ENCODE data around the gene ANO8. TPM values are rescaled to one million over a fixed set of nuclear protein-coding genes. Genes with fewer than 3 reads are reported as not detected.
"Not testable (repeated sequence)": the region's sequence is repeated elsewhere in the genome, so short reads cannot be mapped to it uniquely, and the experiment has no call there.

The ANO8 gene
- polyA plus RNA-seq, 3 donors: 11.2 to 17.0 (median 16.4) TPM

- DNase-seq: no peak
Measured at GRCh38 chr19:17309965-17310461, 24.6 kb downstream of the ANO8 start.

GRCh38 chr19:17309198-17309964 lies 25.3 kb downstream of the ANO8 start, which contains the start of gene DDA1:
Gene DDA1, plus strand, starts transcription at chr19:17309563. Its CDS starts 92 bp downstream, at chr19:17309655.
- DNase-seq: peak; percentile 100

- no peak for DNase-seq
Measured at GRCh38 chr19:17307876-17308377, 26.7 kb downstream of the ANO8 start.

- no peak for DNase-seq
Measured at GRCh38 chr19:17306285-17306714, 28.4 kb downstream of the ANO8 start.

- peak; percentile 98 for DNase-seq
Measured at GRCh38 chr19:17305517-17306284, 29.0 kb downstream of the ANO8 start, which contains the start of gene MRPL34. Gene MRPL34, plus strand, starts transcription at chr19:17305872. Its CDS starts 21 bp downstream, at chr19:17305893.

- no peak for DNase-seq
Measured at GRCh38 chr19:17305216-17305516, 29.5 kb downstream of the ANO8 start.

- no peak for DNase-seq
Measured at GRCh38 chr19:17304386-17305215, 30.1 kb downstream of the ANO8 start.

GRCh38 chr19:17303940-17304267 lies 30.8 kb downstream of the ANO8 start:
- DNase-seq: no peak

GRCh38 chr19:17303167-17303939 lies 31.3 kb downstream of the ANO8 start, which contains the start of gene ABHD8:
Gene ABHD8, minus strand, starts transcription at chr19:17303425. Its CDS starts 1,809 bp downstream, at chr19:17301616.
- DNase-seq: peak; percentile 95

- DNase-seq: no peak
Measured at GRCh38 chr19:17302391-17303166, 32.1 kb downstream of the ANO8 start.

GRCh38 chr19:17300992-17301619 lies 33.5 kb downstream of the ANO8 start:
- DNase-seq: no peak

GRCh38 chr19:17296976-17297375 lies 37.7 kb downstream of the ANO8 start:
- no peak for DNase-seq

GRCh38 chr19:17296273-17296672 lies 38.4 kb downstream of the ANO8 start:
- no peak for DNase-seq

- not testable (repeated sequence) for DNase-seq
Measured at GRCh38 chr19:17295551-17295950, 39.1 kb downstream of the ANO8 start.

- no peak for DNase-seq
Measured at GRCh38 chr19:17294051-17294891, 40.4 kb downstream of the ANO8 start.

GRCh38 chr19:17293605-17294004 lies 41.0 kb downstream of the ANO8 start:
- no peak for DNase-seq

- peak; percentile 72 for DNase-seq
Measured at GRCh38 chr19:17292301-17293074, 42.2 kb downstream of the ANO8 start.

GRCh38 chr19:17289489-17289888 lies 45.2 kb downstream of the ANO8 start:
- DNase-seq: peak; percentile 74
